Skeletal muscle tissue (tissue), 5 donors: ENCODE measurements around the gene GPX8. TPM values are rescaled to one million over a fixed set of nuclear protein-coding genes. Genes with fewer than 3 reads are reported as not detected.
A peak's percentile ranks its signal among the peaks of the same experiment; 100 is the strongest.

Source experiments
- H3K27ac ChIP-seq: one replicate; pipeline ENCODE4 v1.7.0; 2013; ENCODE audit warnings: mild to moderate bottlenecking, low read depth, low read length, inconsistent platforms
- H3K27me3 ChIP-seq, 3 donors: one replicate each; pipeline ENCODE4 v1.7.0; 2013; ENCODE audit warnings: low read length in 3 of 3; ENCODE audit not compliant: control insufficient read depth in 3 of 3, insufficient read depth in 3 of 3
- H3K36me3 ChIP-seq, 3 donors: one replicate each; pipeline ENCODE4 v1.7.0; 2013; ENCODE audit warnings: low read length in 3 of 3; ENCODE audit not compliant: control insufficient read depth in 3 of 3, insufficient read depth in 3 of 3
- H3K4me1 ChIP-seq, 3 donors: one replicate each; pipeline ENCODE4 v1.7.0; 2013; ENCODE audit warnings: low read length in 3 of 3, mild to moderate bottlenecking in 3 of 3; ENCODE audit not compliant: control insufficient read depth in 3 of 3, insufficient read depth in 3 of 3
- H3K4me3 ChIP-seq, 3 donors: one replicate each; pipeline ENCODE4 v1.7.0; 2013; ENCODE audit warnings: low read length in 3 of 3
- H3K9ac ChIP-seq, 3 donors: one replicate each; pipeline ENCODE4 v1.7.0; 2013; ENCODE audit warnings: low read length in 3 of 3, mild to moderate bottlenecking in 3 of 3, moderate library complexity in 2 of 3, low read depth in 1 of 3
- H3K9me3 ChIP-seq, 3 donors: one replicate each; pipeline ENCODE4 v1.7.0; 2013; ENCODE audit warnings: low read length in 3 of 3; ENCODE audit not compliant: control insufficient read depth in 3 of 3
- small RNA-seq: library from RNA; depleted of rRNA; stranded (forward); fragments of <200 nt; gene quantifications from one replicate; pipeline ENCODE3, GENCODE V24; 2014
- total RNA-seq: library from RNA; depleted of rRNA; stranded (reverse); fragments of >200 nt; gene quantifications from one replicate; pipeline ENCODE4 v1.2.3, GENCODE V29; 2014
- donor health status: Osteomylitis.

Gene GPX8
- total RNA-seq, 1 donor from 2014 or later: 23.5 TPM

DNA sequence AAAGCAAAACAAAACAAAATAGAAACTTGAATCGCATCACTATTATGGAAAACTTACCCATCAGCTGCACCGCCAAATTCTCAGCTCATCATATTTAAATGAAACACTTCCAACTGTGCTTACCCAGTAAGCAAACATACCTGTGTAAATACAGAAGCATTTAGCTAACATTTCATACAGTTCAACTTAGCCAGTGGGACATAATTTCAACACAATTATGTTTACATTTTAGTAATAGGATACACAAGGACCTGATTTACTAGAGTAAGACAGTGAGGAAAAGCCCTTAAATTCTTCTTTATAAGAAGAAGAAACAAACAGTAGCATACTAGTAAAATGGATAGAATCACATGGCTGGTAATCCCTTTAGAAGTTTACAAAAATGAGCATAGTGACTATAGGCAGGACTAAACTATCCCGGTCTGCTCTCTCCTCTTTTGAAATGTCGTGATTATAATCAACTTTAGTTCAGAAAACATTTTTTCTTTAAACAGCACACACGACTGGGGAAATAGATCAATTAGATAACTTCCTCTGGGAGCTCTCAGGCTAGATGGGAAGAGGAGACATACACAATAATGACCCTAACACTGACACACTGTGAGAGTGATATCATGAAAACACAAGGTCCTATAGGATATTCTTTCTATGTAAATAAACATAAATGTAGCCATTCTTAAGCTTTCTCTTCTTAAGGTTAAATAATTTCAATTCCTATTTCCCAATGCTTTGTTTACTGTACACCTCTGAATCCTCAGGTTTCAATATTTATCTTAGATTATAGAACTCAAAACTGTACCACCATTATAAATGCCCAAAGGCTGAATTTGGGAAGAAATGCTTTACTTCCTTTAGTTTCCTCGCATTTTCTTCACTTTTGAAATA lies 28.9 kb downstream of the GPX8 start:
- Histone ChIP-seq H3K4me3 (no peak overlapping the region), H3K9me3 (no peaks in the 10 kb centered on the region), H3K27me3 (peaks cover 4 to 24% (median 13%) of the 10 kb centered on the region in 3 donors), H3K4me1 (no peaks in the 10 kb centered on the region), H3K27ac (no peak overlapping the region), H3K36me3 (no peaks in the 10 kb centered on the region), H3K9ac (no peak overlapping the region)

DNA sequence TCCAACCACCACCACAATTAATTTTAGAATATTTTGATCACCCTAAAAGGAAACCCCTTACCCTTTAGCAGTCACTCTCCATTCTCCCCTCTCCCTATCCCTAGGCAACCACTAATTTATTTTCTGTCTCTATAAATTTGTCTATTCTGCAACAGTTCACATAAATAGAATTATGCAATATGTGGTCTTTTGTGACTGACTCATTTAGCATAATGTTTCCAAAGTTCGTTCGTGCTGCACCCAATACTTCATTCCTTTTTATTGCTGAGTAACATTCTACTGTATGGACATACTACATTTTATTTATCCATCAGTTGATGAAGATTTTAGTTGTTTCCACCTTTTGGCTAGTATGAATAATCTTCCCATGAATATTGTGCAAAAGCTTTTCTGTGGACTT lies 31.2 kb downstream of the GPX8 start:
- H3K4me1 ChIP-seq: no peaks in the 10 kb centered on the region
- no peak overlapping the region for H3K9ac ChIP-seq
- peaks cover 4 to 22% (median 10%) of the 10 kb centered on the region in 3 donors for H3K27me3 ChIP-seq
- H3K9me3 ChIP-seq: no peaks in the 10 kb centered on the region
- no peak overlapping the region for H3K27ac ChIP-seq
- H3K4me3 ChIP-seq: no peak overlapping the region
- H3K36me3 ChIP-seq: no peaks in the 10 kb centered on the region

DNA sequence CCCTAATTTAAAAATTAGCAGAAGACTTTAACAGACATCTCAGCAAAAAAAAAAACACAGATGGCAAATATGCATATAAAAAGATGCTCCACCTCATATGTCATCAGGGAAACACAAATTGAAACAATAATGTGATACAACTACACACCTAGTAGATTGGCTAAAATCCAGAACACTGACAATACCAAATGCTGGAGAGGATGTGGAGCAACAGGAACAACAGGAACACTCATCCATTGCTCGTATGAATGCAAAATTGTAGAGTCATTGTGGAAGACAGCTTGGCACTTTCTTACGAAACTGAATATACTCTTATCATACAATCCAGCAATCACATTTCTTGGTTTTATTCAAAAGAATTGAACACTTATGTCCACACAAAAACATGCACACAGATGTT lies 45.0 kb downstream of the GPX8 start:
- Histone ChIP-seq H3K4me3 (no peak overlapping the region), H3K9me3 (no peaks in the 10 kb centered on the region), H3K27ac (no peak overlapping the region), H3K36me3 (no peaks in the 10 kb centered on the region), H3K9ac (no peak overlapping the region), H3K27me3 (peaks cover 1 to 5% (median 3%) of the 10 kb centered on the region in 3 donors), H3K4me1 (no peaks in the 10 kb centered on the region)

DNA sequence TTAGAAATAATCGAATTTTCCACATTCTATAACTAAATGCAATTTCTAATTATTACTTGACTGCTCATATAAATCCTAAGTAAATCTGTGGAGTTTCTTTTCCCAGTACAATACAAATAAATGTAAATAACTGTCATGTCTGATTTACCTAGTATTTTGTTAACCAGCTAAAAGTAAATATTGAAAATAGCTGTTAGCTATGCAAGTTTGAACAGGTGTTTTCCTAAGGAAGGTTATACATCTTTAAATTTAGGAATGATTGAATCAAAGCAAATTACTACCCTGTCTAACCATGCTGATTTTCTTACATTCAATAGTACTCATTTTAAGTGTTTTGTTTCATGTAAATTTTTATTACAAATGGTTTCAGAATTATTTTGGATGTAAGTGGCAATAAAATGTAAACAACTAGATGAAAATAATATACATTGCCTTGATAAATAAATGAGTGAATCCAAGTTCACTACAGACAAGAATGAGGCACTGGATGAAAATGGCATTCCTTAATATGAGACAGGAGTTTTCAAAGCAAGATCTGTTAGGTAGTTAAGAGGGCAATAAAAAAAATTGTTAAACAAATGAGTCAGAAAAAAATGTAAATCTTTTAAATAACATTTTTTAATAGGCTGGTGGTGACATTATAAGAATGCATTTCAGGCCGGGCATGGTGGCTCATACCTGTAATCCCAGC lies 51.4 kb downstream of the GPX8 start:
- no peak overlapping the region for H3K9ac ChIP-seq
- H3K9me3 ChIP-seq: no peaks in the 10 kb centered on the region
- H3K36me3 ChIP-seq: no peaks in the 10 kb centered on the region
- peaks cover 0 to 5% (median 3%) of the 10 kb centered on the region in 3 donors for H3K27me3 ChIP-seq
- H3K4me3 ChIP-seq: no peak overlapping the region
- no peaks in the 10 kb centered on the region for H3K4me1 ChIP-seq
- H3K27ac ChIP-seq: no peak overlapping the region

Small RNAs within 50 kb of the gene (small RNA-seq; reads per million reads assigned to genes)
- 1.1 reads per million, percentile 79 among the genes with 10 or more reads in this experiment for gene MIR449A
- gene MIR449B: not detected
- 1.1 reads per million, percentile 80 among the genes with 10 or more reads in this experiment for gene MIR449C

Other genes starting within 250 kb of the GPX8 start
- 0.52 TPM for gene ESM1, start 174.6 kb upstream of the GPX8 start, total RNA-seq
- not detected for gene GZMK, start 135.9 kb upstream of the GPX8 start, total RNA-seq
- gene GZMA, start 57.5 kb upstream of the GPX8 start, total RNA-seq: 0.52 TPM
- gene CDC20B, start 13.0 kb downstream of the GPX8 start, total RNA-seq: not detected
- gene MCIDAS, start 67.1 kb downstream of the GPX8 start, total RNA-seq: not detected
- not detected for gene CCNO, start 73.4 kb downstream of the GPX8 start, total RNA-seq
- gene DHX29, start 147.5 kb downstream of the GPX8 start, total RNA-seq: 20.4 TPM
- 85.1 TPM for gene MTREX, start 147.8 kb downstream of the GPX8 start, total RNA-seq